Erythroblast (primary cell): ENCODE measurements around the gene MSANTD1.

ENCODE experiments used
- GATA1 ChIP-seq: IDR thresholded peaks from 2 replicates; pipeline ENCODE4 v1.6.1; 2011; ENCODE audit warnings: low read depth, mild to moderate bottlenecking, control low read depth, low read length, moderate library complexity
- POLR2A ChIP-seq: IDR thresholded peaks from 2 replicates; pipeline ENCODE4 v1.6.1; 2011; ENCODE audit warnings: mild to moderate bottlenecking, low read length

GRCh38 chr4:3213661-3214250 lies 35.2 kb upstream of the MSANTD1 start:
- TF ChIP-seq POLR2A (no peak), GATA1 (no peak)
